Gastroesophageal sphincter (tissue), 4 donors: ENCODE results near the gene SPOCK3. TPM values are rescaled to one million over a fixed set of nuclear protein-coding genes. Genes with fewer than 3 reads are reported as not detected.

Experiments
- ATAC-seq: fragments of 150-250 bp; one replicate; pipeline ENCODE4 v1.9.1; 2016; ENCODE audit warnings: mild to moderate bottlenecking, moderate library complexity
- H3K27ac ChIP-seq, 4 donors: fragments of 200-600 bp; sonication (generic) in 3 of 4; 1 replicate in 3 of 4; 2 replicates in 1 of 4; pipeline ENCODE4 v1.5.1; 2016 to 2019
- H3K27me3 ChIP-seq: fragments of 200-600 bp; sonication (generic); one replicate; pipeline ENCODE4 v1.5.1; 2019
- H3K36me3 ChIP-seq, 2 donors: fragments of 200-600 bp; sonication (generic); one replicate each; pipeline ENCODE4 v1.5.1; 2019; ENCODE audit warnings: control low read depth in 1 of 2
- H3K4me1 ChIP-seq, 3 donors: fragments of 200-600 bp; sonication (generic); 1 replicate in 2 of 3; 2 replicates in 1 of 3; pipeline ENCODE4 v1.5.1; 2016 to 2019; ENCODE audit warnings: control low read depth in 2 of 3
- H3K4me3 ChIP-seq, 2 donors: fragments of 200-600 bp; sonication (generic); one replicate each; pipeline ENCODE4 v1.5.1; 2019; ENCODE audit warnings: mild to moderate bottlenecking in 1 of 2, moderate library complexity in 1 of 2
- H3K9me3 ChIP-seq, 3 donors: fragments of 200-600 bp; sonication (generic); one replicate each; pipeline ENCODE4 v1.5.1; 2017 to 2019; ENCODE audit warnings: control low read depth in 2 of 3
- CTCF ChIP-seq, 4 experiments: fragments of 200-600 bp in 2 of 4; fragments of 450-650 bp in 2 of 4; sonication (generic) in 1 of 4; IDR thresholded peaks; one replicate each; pipeline ENCODE4 v1.5.1; 2017 to 2019; ENCODE audit warnings: antibody characterized with exemption in 4 of 4, mild to moderate bottlenecking in 2 of 4, moderate library complexity in 2 of 4
- EP300 ChIP-seq: sonication (generic); formaldehyde crosslinking; IDR thresholded peaks from one replicate; pipeline ENCODE4 v1.6.1; 2017; ENCODE audit warnings: antibody characterized with exemption, mild to moderate bottlenecking
- POLR2A ChIP-seq, 2 donors: fragments of 450-650 bp; IDR thresholded peaks; one replicate each; pipeline ENCODE4 v1.6.1; 2017; ENCODE audit warnings: antibody characterized with exemption in 2 of 2, mild to moderate bottlenecking in 2 of 2, moderate library complexity in 1 of 2
- POLR2AphosphoS5 ChIP-seq: sonication (generic); formaldehyde crosslinking; IDR thresholded peaks from one replicate; pipeline ENCODE4 v1.6.1; 2017; ENCODE audit warnings: antibody characterized with exemption
- WGBS, 2 donors: methylation state at CpG; one replicate each; pipeline ENCODE4 v1.1.5; 2018; ENCODE audit warnings: low coverage in 1 of 2; 5-methylcytosine and 5-hydroxymethylcytosine counted together
- total RNA-seq, 4 donors: library from RNA; depleted of rRNA; stranded (reverse); fragments of >200 nt; gene quantifications; one replicate each; pipeline ENCODE4 v1.1.0, GENCODE V29; 2016

Gene SPOCK3
- total RNA-seq, 4 donors from 2014 or later, result 0.57 to 7.8 (median 3.0) TPM

- no peak for ATAC-seq
- H3K27me3 ChIP-seq, result no peaks in the 10 kb centered on the region
These were observed 16.2 kb downstream of the SPOCK3 start for GRCh38 chr4:167218022-167218608.

GRCh38 chr4:167216783-167217182 is 17.5 kb downstream of the SPOCK3 start:
- 82 to 91% methylated on average over 2 of the region's 2 CpGs for WGBS, 2 donors

More at GRCh38 chr4:167218022-167218608, 16.2 kb downstream of the SPOCK3 start:
- Histone ChIP-seq H3K36me3 (no peaks in the 10 kb centered on the region), H3K9me3 (no peaks in the 10 kb centered on the region), H3K4me1 (peaks cover 0 to 8% (median 0%) of the 10 kb centered on the region in 3 donors), H3K4me3 (no peak overlapping the region), H3K27ac (no peak overlapping the region)
- WGBS, 2 donors, result 36 to 44% methylated on average over 3 of the region's 3 CpGs
- no peak for TF ChIP-seq CTCF (IDR thresholded peaks at IDR 0.05)

GRCh38 chr4:167210166-167210565 is 24.1 kb downstream of the SPOCK3 start:
- no peaks in the 10 kb centered on the region for H3K9me3 ChIP-seq
- TF ChIP-seq POLR2AphosphoS5 (no peak), EP300 (no peak), POLR2A (IDR thresholded peaks at IDR 0.05) (no peak), CTCF (IDR thresholded peaks at IDR 0.05) (no peak)
- H3K4me1 ChIP-seq, result no peaks in the 10 kb centered on the region
- no peak overlapping the region for H3K4me3 ChIP-seq
- H3K27ac ChIP-seq, result no peak overlapping the region
- 63 to 67% methylated on average over 2 of the region's 2 CpGs for WGBS, 2 donors
- H3K27me3 ChIP-seq, result no peaks in the 10 kb centered on the region
- no peak for ATAC-seq
- no peaks in the 10 kb centered on the region for H3K36me3 ChIP-seq

More at GRCh38 chr4:167216783-167217182, 17.5 kb downstream of the SPOCK3 start:
- H3K9me3 ChIP-seq, result no peaks in the 10 kb centered on the region
- H3K36me3 ChIP-seq, result no peaks in the 10 kb centered on the region
- TF ChIP-seq EP300 (no peak), POLR2AphosphoS5 (no peak), POLR2A (IDR thresholded peaks at IDR 0.05) (no peak), CTCF (IDR thresholded peaks at IDR 0.05) (no peak)
- no peak overlapping the region for H3K4me3 ChIP-seq
- no peaks in the 10 kb centered on the region for H3K27me3 ChIP-seq
- no peak for ATAC-seq
- no peak overlapping the region for H3K27ac ChIP-seq
- H3K4me1 ChIP-seq, result peaks cover 0 to 8% (median 0%) of the 10 kb centered on the region in 3 donors

GRCh38 chr4:167196344-167197012 is 37.8 kb downstream of the SPOCK3 start:
- no peak for ATAC-seq
- 29 to 69% methylated on average over 1 of the region's 1 CpG for WGBS, 2 donors
- H3K27ac ChIP-seq, result no peak overlapping the region

More at GRCh38 chr4:167196344-167197012, 37.8 kb downstream of the SPOCK3 start:
- H3K4me1 ChIP-seq, result no peaks in the 10 kb centered on the region
- no peaks in the 10 kb centered on the region for H3K36me3 ChIP-seq
- H3K4me3 ChIP-seq, result no peak overlapping the region
- no peaks in the 10 kb centered on the region for H3K27me3 ChIP-seq
- peaks cover 0 to 9% (median 0%) of the 10 kb centered on the region in 3 donors for H3K9me3 ChIP-seq
- TF ChIP-seq POLR2AphosphoS5, result no peak
- TF ChIP-seq CTCF (IDR thresholded peaks at IDR 0.05), result no peak
- no peak for TF ChIP-seq EP300
- no peak for TF ChIP-seq POLR2A (IDR thresholded peaks at IDR 0.05)
